Suprapubic skin (tissue), 4 donors: Measurements from ENCODE around the gene TK2. TPM values are rescaled to one million over a fixed set of nuclear protein-coding genes. Genes with fewer than 3 reads are reported as not detected.

ENCODE experiments used
- DNase-seq, 2 donors: peaks; one replicate each; pipeline ENCODE4 v3.0.0-alpha.2; 2019; ENCODE audit warnings: low spot score in 2 of 2
- H3K27ac ChIP-seq: fragments of 200-600 bp; sonication (generic); one replicate; pipeline ENCODE4 v1.5.1; 2019
- H3K27me3 ChIP-seq: fragments of 200-600 bp; sonication (generic); one replicate; pipeline ENCODE4 v1.5.1; 2019
- H3K36me3 ChIP-seq: fragments of 200-600 bp; sonication (generic); one replicate; pipeline ENCODE4 v1.5.1; 2019
- H3K4me1 ChIP-seq: fragments of 200-600 bp; sonication (generic); one replicate; pipeline ENCODE4 v1.5.1; 2019
- H3K4me3 ChIP-seq: fragments of 200-600 bp; sonication (generic); one replicate; pipeline ENCODE4 v1.5.1; 2019; ENCODE audit warnings: mild to moderate bottlenecking
- H3K9me3 ChIP-seq: fragments of 200-600 bp; sonication (generic); one replicate; pipeline ENCODE4 v1.5.1; 2019
- EP300 ChIP-seq: sonication (generic); formaldehyde crosslinking; IDR thresholded peaks from one replicate; pipeline ENCODE4 v1.6.1; 2017; ENCODE audit warnings: antibody characterized with exemption
- POLR2A ChIP-seq, 2 donors: fragments of 450-650 bp; IDR thresholded peaks; one replicate each; pipeline ENCODE4 v1.6.1; 2017; ENCODE audit warnings: antibody characterized with exemption in 2 of 2, mild to moderate bottlenecking in 2 of 2, moderate library complexity in 2 of 2
- POLR2AphosphoS5 ChIP-seq, 3 donors: sonication (generic); formaldehyde crosslinking; IDR thresholded peaks; one replicate each; pipeline ENCODE4 v1.6.1; 2017; ENCODE audit warnings: antibody characterized with exemption in 3 of 3
- WGBS: methylation state at CpG from one replicate; pipeline ENCODE4 v1.1.5; 2018; 5-methylcytosine and 5-hydroxymethylcytosine counted together
- total RNA-seq, 4 donors: library from RNA; depleted of rRNA; stranded (reverse); fragments of >200 nt; gene quantifications; one replicate each; pipeline ENCODE4 v1.1.0, GENCODE V29; 2016
- TF ChIP-seq, protein P1 (sequence below), 2 donors: fragments of 200-600 bp in 1 of 2; fragments of 450-650 bp in 1 of 2; sonication (generic) in 1 of 2; IDR thresholded peaks; one replicate each; pipeline ENCODE4 v1.5.1; 2016 to 2019; ENCODE audit warnings: antibody characterized with exemption in 2 of 2, mild to moderate bottlenecking in 1 of 2, moderate library complexity in 1 of 2

Gene TK2
- total RNA-seq, 4 donors from 2014 or later: 13.6 to 27.0 (median 19.7) TPM

- no peaks in the 10 kb centered on the region for H3K4me1 ChIP-seq
- peaks cover 22% of the 10 kb centered on the region for H3K27me3 ChIP-seq
- H3K9me3 ChIP-seq: no peaks in the 10 kb centered on the region
- 38% methylated on average over 5 of the region's 5 CpGs for WGBS
- H3K4me3 ChIP-seq: no peak overlapping the region
- H3K36me3 ChIP-seq: no peaks in the 10 kb centered on the region
- no peak overlapping the region for H3K27ac ChIP-seq
- no peak for TF ChIP-seq EP300
- TF ChIP-seq POLR2A (IDR thresholded peaks at IDR 0.05): no peak
- DNase-seq: peak in 1 of 2 donors; percentile 45
Measured at GRCh38 chr16:66459878-66460277, 90.0 kb downstream of the TK2 start.

DNA sequence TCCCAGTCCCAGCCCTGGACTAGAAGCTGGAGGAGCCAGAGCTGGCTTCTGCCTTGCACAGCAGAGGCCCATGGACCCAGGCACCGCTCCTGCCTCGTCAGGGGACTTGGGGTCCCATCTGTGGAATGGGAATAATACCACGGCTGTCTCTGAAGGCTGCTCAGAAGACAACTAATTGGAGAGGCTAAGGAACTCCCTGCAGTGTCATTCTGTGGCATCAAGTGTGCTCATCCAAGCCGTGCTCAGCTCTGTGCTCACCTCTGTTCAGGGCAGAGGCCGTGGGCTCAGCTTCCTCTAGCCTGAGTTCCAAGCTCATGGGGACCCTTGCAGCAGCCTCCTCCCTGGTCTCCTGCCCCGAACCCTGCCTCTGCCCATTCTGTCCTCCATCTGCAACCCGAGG, 91.1 kb downstream of the TK2 start:
- Histone ChIP-seq H3K4me1 (no peaks in the 10 kb centered on the region), H3K27me3 (peaks cover 22% of the 10 kb centered on the region), H3K27ac (no peak overlapping the region), H3K4me3 (no peak overlapping the region), H3K36me3 (no peaks in the 10 kb centered on the region), H3K9me3 (no peaks in the 10 kb centered on the region)
- 70% methylated on average over 5 of the region's 7 CpGs for whole genome bisulfite sequencing
- TF ChIP-seq, protein P1, sequence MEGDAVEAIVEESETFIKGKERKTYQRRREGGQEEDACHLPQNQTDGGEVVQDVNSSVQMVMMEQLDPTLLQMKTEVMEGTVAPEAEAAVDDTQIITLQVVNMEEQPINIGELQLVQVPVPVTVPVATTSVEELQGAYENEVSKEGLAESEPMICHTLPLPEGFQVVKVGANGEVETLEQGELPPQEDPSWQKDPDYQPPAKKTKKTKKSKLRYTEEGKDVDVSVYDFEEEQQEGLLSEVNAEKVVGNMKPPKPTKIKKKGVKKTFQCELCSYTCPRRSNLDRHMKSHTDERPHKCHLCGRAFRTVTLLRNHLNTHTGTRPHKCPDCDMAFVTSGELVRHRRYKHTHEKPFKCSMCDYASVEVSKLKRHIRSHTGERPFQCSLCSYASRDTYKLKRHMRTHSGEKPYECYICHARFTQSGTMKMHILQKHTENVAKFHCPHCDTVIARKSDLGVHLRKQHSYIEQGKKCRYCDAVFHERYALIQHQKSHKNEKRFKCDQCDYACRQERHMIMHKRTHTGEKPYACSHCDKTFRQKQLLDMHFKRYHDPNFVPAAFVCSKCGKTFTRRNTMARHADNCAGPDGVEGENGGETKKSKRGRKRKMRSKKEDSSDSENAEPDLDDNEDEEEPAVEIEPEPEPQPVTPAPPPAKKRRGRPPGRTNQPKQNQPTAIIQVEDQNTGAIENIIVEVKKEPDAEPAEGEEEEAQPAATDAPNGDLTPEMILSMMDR (IDR thresholded peaks at IDR 0.05): no peak
- TF ChIP-seq EP300 (no peak), POLR2A (IDR thresholded peaks at IDR 0.05) (no peak), POLR2AphosphoS5 (IDR thresholded peaks at IDR 0.05) (no peak)
- DNase-seq: peak in 1 of 2 donors; percentile 57

GRCh38 chr16:66458292-66458691, 91.6 kb downstream of the TK2 start:
- peak in 1 of 2 donors; percentile 54 for DNase-seq
- no peak for TF ChIP-seq POLR2A (IDR thresholded peaks at IDR 0.05)
- TF ChIP-seq, protein P1 (IDR thresholded peaks at IDR 0.05): no peak
- TF ChIP-seq EP300: no peak
- no peak for TF ChIP-seq POLR2AphosphoS5 (IDR thresholded peaks at IDR 0.05)
- WGBS: 85% methylated on average over 4 of the region's 5 CpGs
- Histone ChIP-seq H3K4me3 (no peak overlapping the region), H3K27me3 (peaks cover 22% of the 10 kb centered on the region), H3K9me3 (no peaks in the 10 kb centered on the region), H3K4me1 (no peaks in the 10 kb centered on the region), H3K36me3 (no peaks in the 10 kb centered on the region), H3K27ac (no peak overlapping the region)

Other genes with a start within 250 kb of the TK2 start
- gene CDH5, start 183.4 kb downstream of the TK2 start, total RNA-seq: 10 to 100 TPM in 2 of 4 donors, 1 to 10 TPM in 2; 8.0 to 23.6 (median 14.4) TPM
- 1 to 10 TPM in 3 of 4 donors, under 1 TPM in 1; 0.72 to 4.8 (median 2.5) TPM for gene BEAN1, start 122.8 kb downstream of the TK2 start, total RNA-seq
- 10 to 100 TPM; 15.4 to 33.7 (median 21.4) TPM for gene CKLF, start 2.5 kb upstream of the TK2 start, total RNA-seq
- 1 to 10 TPM in 3 of 4 donors, under 1 TPM in 1; 0.97 to 1.6 (median 1.5) TPM for gene CMTM1, start 16.3 kb upstream of the TK2 start, total RNA-seq
- gene CMTM2, start 29.3 kb upstream of the TK2 start, total RNA-seq: not detected
- 10 to 100 TPM in 2 of 4 donors, 1 to 10 TPM in 2; 6.5 to 15.5 (median 9.2) TPM for gene CMTM3, start 54.6 kb upstream of the TK2 start, total RNA-seq
- 10 to 100 TPM; 24.0 to 55.1 (median 36.4) TPM for gene CMTM4, start 146.6 kb upstream of the TK2 start, total RNA-seq
- 100 to 1,000 TPM; 102 to 212 (median 137) TPM for gene DYNC1LI2, start 201.5 kb upstream of the TK2 start, total RNA-seq